Measurements from ENCODE around the gene TMEM9. TPM values are rescaled to one million over a fixed set of nuclear protein-coding genes. Genes with fewer than 3 reads are reported as not detected.

The TMEM9 gene
- total and polyA plus RNA-seq, 8 donors, result 21.7 to 53.8 (median 48.0) TPM

DNA sequence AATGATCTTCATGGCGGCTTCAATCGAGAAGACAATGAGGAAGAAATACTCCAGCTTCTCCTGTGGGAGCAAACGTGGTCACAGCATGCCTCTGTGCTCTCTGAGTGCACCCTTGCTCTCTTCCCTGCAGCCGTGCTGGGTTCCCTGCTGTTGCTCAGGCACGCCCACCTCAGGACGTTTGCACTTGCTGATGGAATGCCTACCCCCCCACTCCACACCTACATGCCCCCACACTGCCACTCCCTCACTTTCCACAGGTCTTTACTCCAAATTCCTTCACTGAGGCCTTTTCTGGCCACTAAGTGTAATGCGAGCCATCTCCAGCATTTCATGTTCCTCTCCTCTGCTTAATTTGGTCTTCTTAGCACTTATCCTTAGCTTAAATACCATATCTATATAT, 60.3 kb downstream of the TMEM9 start:
- Histone ChIP-seq H3K4me1 (no peaks in the 10 kb centered on the region), H3K36me3 (no peaks in the 10 kb centered on the region), H3K27me3 (peaks cover 0 to 6% (median 0%) of the 10 kb centered on the region in 3 donors), H3K9me3 (no peaks in the 10 kb centered on the region), H3K4me3 (no peak overlapping the region), H3K27ac (no peak overlapping the region)
- TF ChIP-seq POLR2A (IDR thresholded peaks at IDR 0.05) (no peak), EP300 (IDR thresholded peaks at IDR 0.05) (no peak), POLR2AphosphoS5 (IDR thresholded peaks at IDR 0.05) (no peak)
- TF ChIP-seq, protein P1, sequence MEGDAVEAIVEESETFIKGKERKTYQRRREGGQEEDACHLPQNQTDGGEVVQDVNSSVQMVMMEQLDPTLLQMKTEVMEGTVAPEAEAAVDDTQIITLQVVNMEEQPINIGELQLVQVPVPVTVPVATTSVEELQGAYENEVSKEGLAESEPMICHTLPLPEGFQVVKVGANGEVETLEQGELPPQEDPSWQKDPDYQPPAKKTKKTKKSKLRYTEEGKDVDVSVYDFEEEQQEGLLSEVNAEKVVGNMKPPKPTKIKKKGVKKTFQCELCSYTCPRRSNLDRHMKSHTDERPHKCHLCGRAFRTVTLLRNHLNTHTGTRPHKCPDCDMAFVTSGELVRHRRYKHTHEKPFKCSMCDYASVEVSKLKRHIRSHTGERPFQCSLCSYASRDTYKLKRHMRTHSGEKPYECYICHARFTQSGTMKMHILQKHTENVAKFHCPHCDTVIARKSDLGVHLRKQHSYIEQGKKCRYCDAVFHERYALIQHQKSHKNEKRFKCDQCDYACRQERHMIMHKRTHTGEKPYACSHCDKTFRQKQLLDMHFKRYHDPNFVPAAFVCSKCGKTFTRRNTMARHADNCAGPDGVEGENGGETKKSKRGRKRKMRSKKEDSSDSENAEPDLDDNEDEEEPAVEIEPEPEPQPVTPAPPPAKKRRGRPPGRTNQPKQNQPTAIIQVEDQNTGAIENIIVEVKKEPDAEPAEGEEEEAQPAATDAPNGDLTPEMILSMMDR (IDR thresholded peaks at IDR 0.05), result no peak
- intact Hi-C loops (cut with DNase I; ENCODE audit: low total_unique reads), result no loop called here
- no peak for DNase-seq
- WGBS, 5 donors, result 68 to 78% (median 69%) methylated on average over 7 of the region's 7 CpGs

DNA sequence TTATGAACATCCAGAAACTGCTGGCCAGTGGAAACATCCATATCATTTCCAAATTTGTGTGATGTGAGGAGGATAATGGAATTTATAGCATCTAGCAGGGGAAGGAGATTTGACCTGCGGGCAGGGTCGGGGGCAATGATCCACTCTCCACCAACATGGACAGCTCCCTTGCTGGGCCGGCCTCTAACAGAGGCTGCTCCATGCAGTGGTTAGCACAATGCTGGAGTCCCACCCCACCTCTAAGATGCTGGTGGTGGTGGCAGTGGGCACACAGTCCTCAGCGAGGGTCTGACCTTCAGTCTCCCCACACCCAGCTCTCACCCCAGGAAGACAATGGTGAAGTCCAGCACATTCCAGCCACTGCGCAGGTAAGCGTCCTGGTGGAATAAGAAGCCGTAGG, 60.7 kb downstream of the TMEM9 start:
- Histone ChIP-seq H3K4me3 (no peak overlapping the region), H3K9me3 (no peaks in the 10 kb centered on the region), H3K36me3 (no peaks in the 10 kb centered on the region), H3K27me3 (peaks cover 0 to 3% (median 0%) of the 10 kb centered on the region in 3 donors), H3K27ac (no peak overlapping the region), H3K4me1 (no peaks in the 10 kb centered on the region)
- intact Hi-C loops (cut with DNase I; ENCODE audit: low total_unique reads), result no loop called here
- 89 to 91% (median 91%) methylated on average over 7 of the region's 7 CpGs for WGBS, 5 donors
- no peak for TF ChIP-seq POLR2A (IDR thresholded peaks at IDR 0.05)
- TF ChIP-seq EP300 (IDR thresholded peaks at IDR 0.05), result no peak
- no peak for TF ChIP-seq POLR2AphosphoS5 (IDR thresholded peaks at IDR 0.05)
- TF ChIP-seq, protein P1 (IDR thresholded peaks at IDR 0.05), result no peak
- DNase-seq, result no peak

DNA sequence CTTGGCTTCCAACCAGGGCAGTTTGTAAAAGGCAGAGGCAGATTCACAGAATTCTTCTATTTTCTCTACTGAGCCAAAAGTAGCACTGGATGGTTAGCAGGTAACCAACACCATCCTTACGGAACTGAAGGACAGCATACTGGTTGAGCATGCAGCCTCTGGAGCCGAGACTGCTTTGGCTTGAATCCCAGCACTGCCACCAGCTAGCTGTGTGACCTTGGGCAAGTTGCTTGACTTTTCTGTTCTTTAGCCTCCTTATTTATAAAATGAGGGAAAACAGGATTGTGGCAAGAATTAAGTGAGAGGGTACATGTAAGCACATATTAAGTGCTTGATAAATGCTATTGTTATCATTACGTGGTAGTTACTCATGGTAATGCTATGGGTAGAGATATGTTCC, 61.5 kb downstream of the TMEM9 start:
- Histone ChIP-seq H3K36me3 (no peaks in the 10 kb centered on the region), H3K9me3 (no peaks in the 10 kb centered on the region), H3K27me3 (no peaks in the 10 kb centered on the region), H3K4me3 (no peak overlapping the region), H3K27ac (no peak overlapping the region), H3K4me1 (no peaks in the 10 kb centered on the region)
- intact Hi-C loops (cut with DNase I; ENCODE audit: low total_unique reads), result no loop called here
- no peak for TF ChIP-seq EP300 (IDR thresholded peaks at IDR 0.05)
- TF ChIP-seq POLR2AphosphoS5 (IDR thresholded peaks at IDR 0.05), result no peak
- TF ChIP-seq POLR2A (IDR thresholded peaks at IDR 0.05), result no peak
- TF ChIP-seq, protein P1 (IDR thresholded peaks at IDR 0.05), result no peak
- 65 to 90% (median 83%) methylated on average over 3 of the region's 3 CpGs for WGBS, 5 donors
- DNase-seq, result no peak

DNA sequence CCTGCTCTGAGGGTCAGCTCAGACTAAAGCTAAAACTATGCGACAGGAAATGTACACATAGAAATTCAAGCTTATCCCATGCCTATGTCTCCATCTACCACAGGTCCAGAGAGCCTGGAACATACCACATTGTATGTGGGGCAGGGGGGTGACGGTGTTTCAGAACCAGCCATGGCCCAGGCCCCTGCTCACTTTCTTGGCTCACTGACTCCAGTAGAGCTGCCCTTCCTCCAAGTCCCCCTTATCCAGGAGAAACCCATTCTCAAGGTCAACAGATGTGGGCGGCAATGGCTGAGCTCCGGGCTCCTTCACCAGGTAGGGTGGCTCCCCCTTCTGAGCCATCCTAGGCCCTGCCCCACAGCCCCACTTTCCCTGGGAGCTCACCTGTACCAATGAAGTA, 63.0 kb downstream of the TMEM9 start:
- intact Hi-C loops (cut with DNase I; ENCODE audit: low total_unique reads), result no loop called here
- WGBS, 5 donors, result 79 to 90% (median 85%) methylated on average over 4 of the region's 4 CpGs
- Histone ChIP-seq H3K27me3 (no peaks in the 10 kb centered on the region), H3K36me3 (no peaks in the 10 kb centered on the region), H3K9me3 (no peaks in the 10 kb centered on the region), H3K4me1 (no peaks in the 10 kb centered on the region), H3K27ac (no peak overlapping the region), H3K4me3 (no peak overlapping the region)
- no peak for TF ChIP-seq EP300 (IDR thresholded peaks at IDR 0.05)
- no peak for TF ChIP-seq POLR2A (IDR thresholded peaks at IDR 0.05)
- TF ChIP-seq, protein P1 (IDR thresholded peaks at IDR 0.05), result no peak
- DNase-seq, result no peak

Measured in stomach (tissue), 9 donors.